Activated CD8-positive, alpha-beta memory T cell treated with anti-CD3 and anti-CD28 coated beads, Interleukin-2, amount 50 U/mL, for 24 hours (primary cell): ENCODE measurements around the gene RNLS.

Source experiments
- DNase-seq: peaks from one replicate; pipeline ENCODE4 v3.0.0-alpha.2; 2020; ENCODE audit errors: extremely low read depth

Gene RNLS

GRCh38 chr10:88431103-88431502 lies 152.0 kb downstream of the RNLS start:
- no peak for DNase-seq

- no peak for DNase-seq
Measured at GRCh38 chr10:88428976-88429375, 154.1 kb downstream of the RNLS start.

GRCh38 chr10:88428442-88428841 lies 154.7 kb downstream of the RNLS start:
- no peak for DNase-seq

- no peak for DNase-seq
Measured at GRCh38 chr10:88427024-88427423, 156.1 kb downstream of the RNLS start.

- DNase-seq = no peak
Measured at GRCh38 chr10:88424881-88425280, 158.2 kb downstream of the RNLS start.

- DNase-seq = no peak
Measured at GRCh38 chr10:88423732-88424131, 159.4 kb downstream of the RNLS start.

- no peak for DNase-seq
Measured at GRCh38 chr10:88421590-88421989, 161.5 kb downstream of the RNLS start.

- no peak for DNase-seq
Measured at GRCh38 chr10:88418871-88419270, 164.2 kb downstream of the RNLS start.

- DNase-seq = no peak
Measured at GRCh38 chr10:88417387-88418030, 165.6 kb downstream of the RNLS start.

GRCh38 chr10:88416801-88417200 lies 166.3 kb downstream of the RNLS start:
- DNase-seq = no peak

- no peak for DNase-seq
Measured at GRCh38 chr10:88415533-88416130, 167.5 kb downstream of the RNLS start.

- no peak for DNase-seq
Measured at GRCh38 chr10:88413412-88413811, 169.7 kb downstream of the RNLS start.

- DNase-seq = no peak
Measured at GRCh38 chr10:88411772-88412349, 171.3 kb downstream of the RNLS start.

- no peak for DNase-seq
Measured at GRCh38 chr10:88409824-88410223, 173.3 kb downstream of the RNLS start.

- DNase-seq = no peak
Measured at GRCh38 chr10:88409236-88409635, 173.9 kb downstream of the RNLS start.

- DNase-seq = no peak
Measured at GRCh38 chr10:88408096-88408495, 175.0 kb downstream of the RNLS start.

- no peak for DNase-seq
Measured at GRCh38 chr10:88404133-88404532, 179.0 kb downstream of the RNLS start.

GRCh38 chr10:88401671-88402347 lies 181.3 kb downstream of the RNLS start:
- DNase-seq = no peak

- DNase-seq = no peak
Measured at GRCh38 chr10:88399240-88399639, 183.9 kb downstream of the RNLS start.

GRCh38 chr10:88395677-88396076 lies 187.4 kb downstream of the RNLS start:
- no peak for DNase-seq

GRCh38 chr10:88392222-88392621 lies 190.9 kb downstream of the RNLS start:
- no peak for DNase-seq

GRCh38 chr10:88390041-88390440 lies 193.1 kb downstream of the RNLS start:
- no peak for DNase-seq

- DNase-seq = no peak
Measured at GRCh38 chr10:88389456-88389855, 193.7 kb downstream of the RNLS start.
